GM21528 (cell line): ENCODE data around the gene KANSL1.
"Not testable (repeated sequence)": the region's sequence is repeated elsewhere in the genome, so short reads cannot be mapped to it uniquely, and the experiment has no call there.

Experiments used
- ATAC-seq: cut with Tn5 transposase; IDR thresholded peaks from one replicate; pipeline ENCODE4 v1.9.1; 2021; ENCODE audit warnings: mild to moderate bottlenecking, moderate library complexity; ENCODE audit not compliant: unreplicated experiment, low FRiP score

Gene KANSL1

DNA sequence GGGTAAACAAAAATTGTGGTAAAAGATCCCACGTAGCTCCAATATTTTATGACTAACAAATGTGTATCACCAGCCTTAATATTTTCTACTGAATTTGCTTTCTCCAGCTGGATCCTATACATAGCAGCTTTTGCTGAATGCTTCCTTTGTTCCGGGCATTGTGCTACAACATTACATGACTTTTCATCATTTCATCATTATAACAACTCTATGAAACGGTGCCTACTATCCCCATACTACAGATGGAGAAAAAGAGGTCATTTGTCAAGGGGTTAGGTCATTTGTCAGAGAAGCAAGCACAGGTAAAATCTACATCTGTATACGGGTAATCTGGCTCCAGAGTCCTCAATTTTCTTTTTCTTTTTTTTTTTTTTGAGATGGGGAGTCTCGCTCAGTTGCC, 74.3 kb downstream of the KANSL1 start:
- ATAC-seq, result no peak

DNA sequence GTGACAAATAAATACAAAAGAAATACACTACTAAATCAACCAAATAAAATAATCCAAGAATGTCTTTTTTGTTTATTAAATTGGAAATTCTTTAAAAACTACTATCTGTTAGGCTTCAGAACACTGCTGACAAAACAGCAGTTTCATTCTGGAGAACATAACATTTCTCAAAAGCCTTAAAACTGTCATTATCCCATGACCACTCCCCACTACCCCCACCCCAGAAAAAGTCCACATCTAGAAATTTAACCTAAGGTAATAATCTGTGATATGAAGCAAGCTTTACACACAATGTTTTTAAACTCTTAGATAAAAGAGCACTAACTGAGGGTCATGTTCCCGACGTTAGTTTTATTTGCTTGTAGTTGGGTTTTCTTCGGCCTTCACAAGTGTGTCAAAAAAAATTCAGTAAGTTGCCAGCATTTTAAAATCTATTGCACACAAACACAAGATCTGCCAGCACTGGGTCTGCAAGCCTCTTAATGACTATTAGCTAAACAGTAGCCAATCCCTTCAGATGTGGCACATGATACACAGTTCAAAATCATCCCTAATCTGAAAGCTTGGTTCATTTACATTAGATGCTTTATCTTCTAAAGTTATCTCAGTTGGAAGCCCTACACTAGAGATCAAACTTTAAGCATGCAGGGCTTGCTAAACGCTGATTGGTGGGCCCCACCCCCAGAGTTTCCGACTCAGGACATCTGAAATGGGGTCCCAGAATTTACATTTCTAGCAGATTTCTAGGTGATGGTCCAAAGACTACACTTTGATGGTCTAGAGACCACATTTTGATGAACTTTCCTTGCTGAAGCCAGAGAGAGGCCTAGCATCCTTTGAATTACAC, 75.2 kb downstream of the KANSL1 start:
- no peak for ATAC-seq

DNA sequence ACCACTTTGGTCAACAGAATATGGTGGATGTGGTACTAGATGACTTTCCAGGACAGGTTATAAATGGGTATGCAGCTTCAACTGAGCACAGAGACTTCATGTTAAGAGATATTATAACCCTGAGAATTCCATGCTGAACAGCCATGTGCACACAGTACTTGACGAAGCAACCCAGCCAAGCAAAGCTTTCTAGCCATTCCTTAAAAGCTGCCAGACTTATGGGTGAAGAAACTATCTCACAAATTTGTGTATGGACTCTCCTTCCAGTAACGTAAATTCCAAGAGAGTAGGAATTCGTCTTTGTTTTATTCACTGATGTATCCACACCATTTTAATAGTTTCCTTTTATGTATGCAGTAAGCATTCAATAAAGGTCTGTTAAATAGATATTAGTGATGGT, 76.1 kb downstream of the KANSL1 start:
- no peak for ATAC-seq

DNA sequence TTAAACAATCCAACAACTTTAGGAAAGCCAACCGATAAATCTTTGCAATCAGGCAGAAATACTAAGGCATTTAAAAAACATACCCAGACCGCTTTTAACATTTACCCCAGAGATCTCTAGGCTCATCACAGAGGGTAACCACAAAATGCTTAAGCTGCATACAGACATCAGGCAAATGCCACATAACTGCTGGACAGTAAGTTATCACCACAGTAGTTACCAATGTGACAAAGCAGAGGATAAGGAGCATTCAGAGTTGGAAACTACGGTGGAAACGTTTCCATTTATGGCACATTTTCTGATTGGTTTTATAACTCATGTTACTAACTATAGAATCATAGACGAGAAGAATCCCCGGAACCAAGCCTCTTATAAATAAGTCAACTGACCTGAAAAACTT, 77.5 kb downstream of the KANSL1 start:
- ATAC-seq, result no peak

DNA sequence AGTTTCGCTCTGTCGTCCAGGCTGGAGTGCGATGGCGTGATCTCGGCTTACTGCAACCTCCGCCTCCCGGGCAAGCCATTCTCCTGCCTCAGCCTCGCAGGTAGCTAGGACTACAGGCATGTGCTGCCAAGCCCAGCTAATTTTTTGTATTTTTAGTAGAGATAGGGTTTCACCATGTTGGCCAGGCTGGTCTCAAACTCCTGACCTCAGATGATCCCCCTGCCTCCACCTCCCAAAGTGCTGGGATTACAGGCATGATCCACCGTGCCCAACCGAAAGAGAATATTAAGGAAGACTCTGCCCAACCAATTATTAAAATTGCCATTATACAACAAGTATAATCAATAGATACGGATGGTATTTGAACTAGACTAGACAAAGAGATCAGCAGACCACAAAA, 82.0 kb downstream of the KANSL1 start:
- not testable (repeated sequence) for ATAC-seq

DNA sequence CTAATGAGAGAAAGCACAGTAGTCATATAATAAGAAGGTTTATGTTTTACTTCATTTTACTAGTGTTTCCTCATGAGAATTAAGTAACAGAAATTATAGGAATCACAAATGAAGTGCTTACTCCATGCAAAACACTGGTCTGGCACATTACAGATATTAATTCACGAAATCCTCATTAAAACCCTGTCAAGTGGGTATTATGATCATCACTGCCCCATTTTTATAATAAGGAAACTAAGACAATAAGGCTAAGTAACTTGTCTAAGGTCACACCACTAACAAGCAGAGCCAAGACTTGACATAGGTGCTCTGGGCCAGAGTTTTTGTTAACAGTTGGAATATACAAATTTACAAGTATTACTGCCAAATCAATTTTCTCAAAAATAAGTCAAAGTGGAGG, 83.0 kb downstream of the KANSL1 start:
- no peak for ATAC-seq

DNA sequence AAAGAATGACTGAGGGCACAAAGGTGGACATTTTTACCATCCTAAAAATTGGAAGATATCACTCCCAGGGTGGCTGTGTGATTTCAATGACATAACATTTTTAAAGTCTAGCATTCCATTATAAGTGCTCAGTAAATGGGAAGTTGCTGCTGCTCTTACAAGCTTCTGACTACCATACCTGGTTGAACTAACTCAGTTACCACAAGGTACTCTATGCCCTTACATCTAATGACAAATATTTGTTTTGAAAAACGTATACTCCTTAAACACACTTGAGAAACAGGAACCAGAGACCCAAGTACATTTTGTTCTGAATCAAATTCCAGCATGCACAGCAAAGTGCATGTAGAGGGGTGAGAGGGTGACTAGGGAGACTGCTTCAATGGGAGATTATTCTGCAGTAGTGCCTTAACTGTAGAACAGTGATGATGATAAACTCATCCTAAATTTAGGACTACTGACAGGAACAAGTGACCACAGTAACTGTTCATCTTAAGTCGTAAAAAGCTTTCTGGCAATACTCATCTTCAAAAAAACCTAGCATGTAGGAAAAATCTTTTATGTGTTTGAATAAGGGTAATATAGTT, 83.5 kb downstream of the KANSL1 start:
- ATAC-seq, result no peak

DNA sequence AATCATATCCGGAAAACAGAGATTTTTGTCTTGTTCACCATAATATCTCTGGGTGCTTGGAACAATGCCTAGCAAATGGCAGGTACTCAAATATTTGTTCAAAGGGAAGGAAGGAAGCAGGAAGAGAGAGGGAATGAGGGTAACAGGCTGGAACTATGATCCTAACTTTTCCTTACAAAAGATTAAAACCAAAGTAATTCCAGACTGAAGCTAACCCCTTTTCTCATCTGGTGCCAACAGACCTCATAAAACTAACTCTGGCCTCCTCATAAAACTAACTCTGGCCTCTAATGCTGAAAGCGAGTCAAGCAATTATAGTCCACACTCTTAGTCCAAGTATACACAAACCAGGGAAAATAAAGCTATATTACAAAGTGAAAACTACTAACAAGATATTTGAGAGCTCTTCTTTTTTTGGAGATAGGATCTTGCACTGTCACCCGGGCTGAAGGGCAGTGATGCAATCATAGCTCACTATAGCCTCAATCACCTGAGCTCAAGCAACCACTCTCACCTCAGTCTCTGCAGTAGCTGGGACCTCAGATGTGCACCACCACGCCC, 84.6 kb downstream of the KANSL1 start:
- no peak for ATAC-seq

DNA sequence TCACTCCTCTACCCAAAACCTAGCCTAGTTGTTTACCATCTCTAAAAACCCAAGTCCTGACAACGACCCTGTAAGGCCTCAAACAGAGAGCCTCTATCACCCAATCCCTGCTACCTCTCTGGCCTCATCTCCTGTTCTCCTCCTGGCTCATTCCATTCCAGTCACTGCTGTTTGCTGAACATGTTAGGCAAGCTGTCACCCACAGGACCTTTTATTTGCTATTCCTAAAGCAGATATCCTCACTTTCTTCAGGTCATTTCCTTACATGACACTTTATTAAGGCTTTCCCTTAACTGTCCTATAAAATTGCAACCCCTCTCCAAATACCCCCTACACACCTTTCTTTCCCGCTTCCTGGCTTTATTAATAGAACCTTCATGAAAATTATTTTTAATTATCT, 85.1 kb downstream of the KANSL1 start:
- no peak for ATAC-seq

DNA sequence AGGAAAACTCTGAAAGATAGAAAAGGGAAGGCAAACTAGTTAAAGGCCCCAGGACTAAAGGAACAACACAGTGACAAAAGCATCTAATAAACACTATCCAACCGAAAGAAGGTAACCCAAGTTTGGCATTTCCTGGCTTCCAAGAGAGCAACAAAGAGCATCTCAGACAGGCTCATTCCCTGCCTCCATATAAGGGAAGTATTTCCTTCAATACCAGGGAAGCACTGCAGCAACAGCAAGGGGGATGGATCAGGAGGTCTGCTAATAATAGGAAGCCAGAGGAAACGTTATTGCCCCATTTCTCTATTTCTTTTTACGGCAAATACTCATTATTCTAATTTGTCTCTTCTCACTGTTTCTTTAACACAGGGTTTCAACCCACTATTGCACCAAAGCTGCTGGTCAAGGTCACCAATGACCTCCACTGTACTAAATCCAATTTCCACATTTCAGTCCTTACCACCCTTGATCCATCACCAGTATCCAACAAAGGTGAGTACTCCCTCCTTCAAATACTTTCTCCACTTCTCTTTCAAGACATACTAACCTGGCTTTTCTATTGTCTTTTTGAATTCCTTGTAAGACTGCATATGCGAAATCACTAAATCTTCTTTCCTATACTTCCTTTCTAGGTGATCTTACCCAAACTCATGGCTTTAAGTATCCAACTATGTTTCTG, 86.1 kb downstream of the KANSL1 start:
- ATAC-seq, result no peak

DNA sequence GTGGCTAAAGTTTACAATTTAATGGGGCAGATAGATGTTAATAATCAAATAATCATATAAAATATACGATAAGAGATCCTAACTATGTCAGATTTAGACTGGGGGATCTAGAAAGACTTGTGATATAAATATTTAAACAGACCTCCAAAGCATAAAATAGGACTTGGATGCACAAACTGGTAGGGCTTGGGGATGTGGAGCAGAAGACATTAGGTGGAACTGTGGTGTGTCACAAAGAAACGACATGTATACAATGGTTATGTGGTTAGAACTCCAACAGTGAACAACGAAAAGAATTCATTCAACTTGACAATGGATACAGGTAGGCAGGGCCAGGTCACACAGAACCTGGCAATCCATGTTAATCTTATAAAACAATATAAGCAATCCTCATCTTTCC, 90.4 kb downstream of the KANSL1 start:
- not testable (repeated sequence) for ATAC-seq

DNA sequence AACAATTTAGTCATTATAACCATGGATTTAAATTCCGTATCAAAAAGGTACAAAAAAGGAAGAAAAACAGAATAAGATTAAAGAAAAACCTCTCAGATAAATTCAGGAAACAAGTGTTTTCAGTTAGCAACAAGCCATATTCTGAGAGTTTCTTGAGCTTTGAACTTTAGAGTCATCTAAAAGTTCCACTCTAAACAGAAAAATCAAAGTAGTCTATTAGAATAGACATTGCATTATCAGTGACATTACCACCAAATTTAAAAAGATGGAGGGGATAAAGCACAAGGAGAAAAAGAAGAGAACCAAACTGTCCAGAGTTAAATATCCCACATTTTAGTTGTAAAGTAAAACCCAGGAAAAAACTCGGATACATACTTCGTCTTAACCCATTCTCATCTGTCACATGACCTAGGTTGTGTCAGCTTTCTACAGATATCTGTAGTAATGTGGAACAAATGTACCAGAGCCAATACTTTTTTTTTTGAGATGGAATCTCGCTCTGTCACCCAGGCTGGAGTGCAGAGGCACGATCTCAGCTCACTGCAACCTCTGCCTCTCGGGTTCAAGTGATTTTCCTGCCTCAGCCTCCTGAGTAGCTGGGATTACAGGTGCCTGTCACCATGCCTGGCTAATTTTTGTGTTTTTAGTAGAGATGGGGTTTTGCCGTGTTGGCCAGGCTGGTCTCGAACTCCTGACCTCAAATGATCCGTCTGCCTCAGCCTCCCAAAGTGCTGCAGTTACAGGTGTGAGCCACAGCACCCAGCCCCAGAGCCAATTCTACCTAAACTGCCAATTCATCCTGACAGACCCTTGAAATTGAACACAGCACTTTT, 91.2 kb downstream of the KANSL1 start:
- not testable (repeated sequence) for ATAC-seq

DNA sequence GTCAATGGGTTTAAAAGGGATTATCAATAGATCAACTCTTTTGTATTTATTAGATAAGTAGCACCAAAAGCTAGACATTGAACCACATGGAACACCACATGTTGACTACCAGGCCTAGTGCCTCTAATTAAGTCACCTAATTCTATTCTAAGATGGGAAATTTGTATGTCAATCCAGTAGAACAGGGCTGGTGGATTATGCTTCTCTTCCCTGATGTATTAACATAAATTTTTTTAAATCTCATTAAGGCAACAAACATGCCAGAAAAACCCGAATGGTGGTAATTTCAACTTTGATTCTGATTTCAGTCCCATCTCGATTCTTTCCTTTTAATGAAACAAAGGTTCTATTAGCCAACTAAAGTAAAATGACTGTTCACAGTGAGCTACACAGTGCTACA, 92.6 kb downstream of the KANSL1 start:
- no peak for ATAC-seq

DNA sequence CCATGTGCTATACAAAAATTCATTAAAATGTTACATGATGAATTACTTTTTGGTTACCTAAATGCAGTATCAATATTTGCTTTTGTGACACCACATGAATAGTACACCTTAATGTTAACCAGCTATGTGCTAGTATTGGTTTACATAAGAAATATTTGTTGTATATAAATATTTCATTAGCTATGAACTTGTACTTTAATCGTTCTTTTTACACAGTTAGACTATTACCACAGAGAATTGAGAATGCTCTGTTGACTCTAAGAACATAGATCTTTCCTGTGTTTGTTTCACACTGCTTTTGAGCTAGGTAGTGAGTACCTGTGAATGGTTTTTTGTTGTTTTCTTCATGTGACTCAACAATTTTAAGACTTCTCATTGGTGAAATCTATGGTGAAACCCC, 93.4 kb downstream of the KANSL1 start:
- ATAC-seq, result no peak

DNA sequence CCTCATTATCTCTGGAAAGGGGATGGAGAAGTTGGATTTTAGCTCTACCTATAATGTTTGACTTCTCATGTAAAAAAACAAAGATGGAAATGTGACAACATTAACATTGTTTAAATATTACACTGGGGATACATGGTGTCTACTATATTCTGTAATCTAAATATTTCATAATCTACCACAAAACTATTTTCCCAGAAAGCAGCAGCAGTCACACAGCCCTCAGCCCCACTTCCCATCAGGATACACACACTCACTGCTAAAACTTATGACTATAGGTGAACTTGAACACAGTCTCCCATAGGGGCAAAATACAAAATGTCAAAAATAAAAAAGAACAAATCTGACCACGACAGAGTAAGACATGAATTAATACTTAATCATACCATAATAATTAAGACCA, 95.7 kb downstream of the KANSL1 start:
- ATAC-seq, result no peak

DNA sequence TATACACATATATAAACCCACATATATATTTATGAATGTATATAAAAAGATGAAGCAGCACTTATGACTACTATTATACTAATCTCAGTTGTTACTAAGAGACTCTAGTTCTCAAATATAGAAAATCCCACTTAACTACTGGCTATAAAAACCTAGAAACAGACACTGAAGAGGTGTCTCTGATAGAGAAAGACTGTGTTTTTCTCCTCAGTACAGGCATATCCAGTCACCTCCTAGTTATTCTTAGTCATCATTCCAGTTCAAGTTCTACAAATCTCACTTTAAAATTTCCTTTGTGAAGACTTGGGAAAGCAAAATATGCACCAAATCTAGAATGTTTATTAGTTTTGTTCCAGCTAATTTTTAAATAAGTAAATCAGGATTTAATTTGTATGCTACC, 100.2 kb downstream of the KANSL1 start:
- ATAC-seq, result no peak

DNA sequence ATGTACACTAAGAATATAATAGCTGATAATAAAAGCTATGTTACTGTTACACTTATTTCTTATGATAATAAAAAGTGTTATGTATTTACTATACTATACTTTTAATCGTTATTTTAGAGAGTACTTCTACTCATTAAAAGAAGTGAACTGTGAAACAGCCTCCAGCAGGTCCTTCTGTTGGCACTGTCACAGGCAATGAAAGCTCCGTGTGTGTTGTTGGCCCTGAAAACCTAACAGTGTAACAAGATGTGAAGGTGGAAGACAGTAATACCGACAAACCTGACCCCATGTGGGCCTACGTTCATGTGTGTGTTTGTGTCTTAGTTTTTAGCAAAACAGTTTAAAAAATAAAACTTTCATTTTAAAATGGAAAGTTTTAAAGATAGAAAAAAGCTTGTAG, 102.4 kb downstream of the KANSL1 start:
- ATAC-seq, result no peak

DNA sequence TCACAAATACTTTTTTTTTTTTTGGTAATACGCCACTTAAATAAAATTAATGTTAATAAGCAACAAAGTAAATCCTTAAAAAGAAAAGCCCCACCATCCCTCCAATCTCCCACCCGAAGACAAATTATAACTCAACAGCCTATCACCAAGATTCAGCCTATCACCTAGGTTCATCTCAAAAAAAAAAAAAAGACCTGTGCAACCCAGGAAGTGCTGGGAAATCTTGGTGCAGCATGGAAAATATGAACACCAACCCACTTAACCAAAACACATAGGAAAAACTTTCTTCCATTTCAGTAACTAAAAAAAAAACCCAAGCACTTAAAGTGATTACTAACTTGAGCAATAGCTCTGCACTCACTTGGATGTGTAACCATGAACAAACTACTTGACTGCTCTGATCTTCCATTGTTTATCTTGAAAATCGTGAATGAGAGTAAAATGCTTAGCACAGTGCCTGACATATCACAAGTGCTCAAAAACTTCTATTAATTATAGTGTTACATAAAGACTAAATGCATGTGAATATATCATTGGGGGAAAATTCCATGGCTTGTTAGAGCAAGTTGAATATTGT, 103.8 kb downstream of the KANSL1 start:
- ATAC-seq, result no peak

DNA sequence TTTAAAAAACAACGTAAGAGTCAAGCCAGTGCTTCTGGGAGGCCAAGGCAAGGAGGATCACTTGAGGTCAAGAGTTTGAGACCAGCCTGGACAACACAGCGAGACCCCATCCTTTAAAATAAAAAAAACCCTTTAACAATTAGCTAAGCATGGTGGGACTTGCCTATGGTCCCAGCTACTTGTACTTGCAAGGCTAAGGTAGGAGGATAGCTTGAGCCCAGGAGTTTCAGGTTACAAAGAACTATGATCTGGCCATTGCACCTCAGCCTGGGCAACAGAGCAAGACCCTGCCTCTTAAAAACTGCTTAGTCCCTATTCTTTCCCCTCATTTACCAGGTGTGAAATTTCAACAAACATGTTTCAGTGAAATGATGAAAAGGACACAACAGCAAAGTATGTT, 104.6 kb downstream of the KANSL1 start:
- no peak for ATAC-seq

DNA sequence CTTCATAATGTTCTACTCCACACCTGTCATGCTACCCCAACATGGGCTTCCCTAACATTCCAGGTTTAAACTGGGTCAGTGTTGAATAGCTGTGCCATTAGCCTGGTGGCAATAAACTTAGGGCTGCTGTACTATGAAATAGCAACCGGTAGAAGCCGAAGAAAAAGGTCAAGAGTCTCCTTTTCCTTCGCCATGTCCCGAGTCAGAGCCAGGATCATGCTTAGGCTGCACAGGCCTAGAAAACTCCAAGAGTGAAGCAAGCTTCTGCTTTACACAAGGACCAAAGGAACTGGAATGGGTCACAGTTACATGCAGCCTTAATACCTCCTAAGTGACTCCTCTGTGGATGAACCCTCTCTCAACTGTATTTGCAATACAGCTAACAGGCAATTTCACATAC, 105.4 kb downstream of the KANSL1 start:
- ATAC-seq, result not testable (repeated sequence)
